ENCODE measurements around the gene SESN3. TPM values are rescaled to one million over a fixed set of nuclear protein-coding genes. Genes with fewer than 3 reads are reported as not detected.

Gene SESN3
- total and polyA plus RNA-seq, 2 experiments from 2014 or later, result 3.9 to 27.7 TPM

- no peak for DNase-seq (ENCODE audit: low read depth in 1 of 2, low spot score in 1 of 2)
- H3K4me3 ChIP-seq, result no peak overlapping the region
- H3K9me3 ChIP-seq (ENCODE audit: low read depth), result no peaks in the 10 kb centered on the region
- peaks cover 17% of the 10 kb centered on the region for H3K27me3 ChIP-seq
- peaks cover 8% of the 10 kb centered on the region for H3K4me1 ChIP-seq (ENCODE audit: low read depth)
- no peaks in the 10 kb centered on the region for H3K36me3 ChIP-seq
- no peak for TF ChIP-seq CTCF (IDR thresholded peaks at IDR 0.05; ENCODE audit: low read depth, low read length)
- no peak overlapping the region for H3K27ac ChIP-seq
Measured at GRCh38 chr11:95148938-95149337, 82.1 kb downstream of the SESN3 start.

GRCh38 chr11:95148406-95148805, 82.6 kb downstream of the SESN3 start:
- peaks cover 8% of the 10 kb centered on the region for H3K4me1 ChIP-seq (ENCODE audit: low read depth)
- peaks cover 17% of the 10 kb centered on the region for H3K27me3 ChIP-seq
- no peaks in the 10 kb centered on the region for H3K36me3 ChIP-seq
- TF ChIP-seq CTCF (IDR thresholded peaks at IDR 0.05; ENCODE audit: low read depth, low read length), result no peak
- no peak for DNase-seq (ENCODE audit: low read depth in 1 of 2, low spot score in 1 of 2)
- no peak overlapping the region for H3K27ac ChIP-seq
- no peak overlapping the region for H3K4me3 ChIP-seq
- no peaks in the 10 kb centered on the region for H3K9me3 ChIP-seq (ENCODE audit: low read depth)

- Histone ChIP-seq H3K27me3 (peaks cover 25% of the 10 kb centered on the region), H3K4me3 (no peak overlapping the region), H3K36me3 (no peaks in the 10 kb centered on the region), H3K9me3 (ENCODE audit: low read depth) (no peaks in the 10 kb centered on the region), H3K27ac (no peak overlapping the region), H3K4me1 (ENCODE audit: low read depth) (peaks cover 8% of the 10 kb centered on the region)
- DNase-seq (ENCODE audit: low read depth in 1 of 2, low spot score in 1 of 2), result peak in 1 of 2 donors; percentile 96
- TF ChIP-seq CTCF (IDR thresholded peaks at IDR 0.05; ENCODE audit: low read depth, low read length), result no peak
Measured at GRCh38 chr11:95147364-95147905, 83.6 kb downstream of the SESN3 start.

GRCh38 chr11:95145430-95146060, 85.5 kb downstream of the SESN3 start:
- TF ChIP-seq CTCF (IDR thresholded peaks at IDR 0.05; ENCODE audit: low read depth, low read length), result no peak
- DNase-seq (ENCODE audit: low read depth in 1 of 2, low spot score in 1 of 2), result no peak
- Histone ChIP-seq H3K27me3 (peaks cover 32% of the 10 kb centered on the region), H3K36me3 (no peaks in the 10 kb centered on the region), H3K4me3 (no peak overlapping the region), H3K9me3 (ENCODE audit: low read depth) (no peaks in the 10 kb centered on the region), H3K27ac (no peak overlapping the region), H3K4me1 (ENCODE audit: low read depth) (peaks cover 8% of the 10 kb centered on the region)

- peaks cover 8% of the 10 kb centered on the region for H3K4me1 ChIP-seq (ENCODE audit: low read depth)
- no peak for TF ChIP-seq CTCF (IDR thresholded peaks at IDR 0.05; ENCODE audit: low read depth, low read length)
- no peak overlapping the region for H3K27ac ChIP-seq
- no peaks in the 10 kb centered on the region for H3K9me3 ChIP-seq (ENCODE audit: low read depth)
- peak in 1 of 2 donors; percentile 50 for DNase-seq (ENCODE audit: low read depth in 1 of 2, low spot score in 1 of 2)
- peaks cover 31% of the 10 kb centered on the region for H3K27me3 ChIP-seq
- no peak overlapping the region for H3K4me3 ChIP-seq
- no peaks in the 10 kb centered on the region for H3K36me3 ChIP-seq
Measured at GRCh38 chr11:95144313-95145235, 86.4 kb downstream of the SESN3 start.

All from cardiac muscle cell (in vitro differentiated cells and primary cell).